Activated B cell treated with CpG ODN at 0.5 μM for 24 hours (primary cell): ENCODE results near the gene CYSTM1. TPM values are rescaled to one million over a fixed set of nuclear protein-coding genes. Genes with fewer than 3 reads are reported as not detected.

Source experiments
- ATAC-seq: fragments of 200-7000 bp; cut with Tn5 transposase; one replicate; pipeline ENCODE4 v1.10.0; 2021; ENCODE audit warnings: low read depth, mild to moderate bottlenecking, moderate library complexity
- CTCF ChIA-PET: fragments of 350-600 bp; sonication (Branson Sonifier 250); formaldehyde crosslinking; loops from one replicate; lab custom pipeline; 2021; ENCODE audit warnings: antibody characterized with exemption; lab: Charles Lee
- POLR2A ChIA-PET: fragments of 350-600 bp; sonication (Branson Sonifier 250); formaldehyde crosslinking; loops from one replicate; lab custom pipeline; 2021; ENCODE audit warnings: antibody characterized with exemption; lab: Charles Lee
- DNase-seq: peaks from one replicate; pipeline ENCODE4 v3.0.0; 2022
- H3K27ac Mint-ChIP-seq: one replicate; pipeline ENCODE4 v1.8.0; 2020; ENCODE audit warnings: mixed read lengths
- H3K27me3 Mint-ChIP-seq: one replicate; pipeline ENCODE4 v1.8.0; 2021; ENCODE audit warnings: mixed read lengths
- H3K36me3 Mint-ChIP-seq: one replicate; pipeline ENCODE4 v1.8.0; 2021; ENCODE audit warnings: low read depth, mixed read lengths
- H3K4me1 Mint-ChIP-seq: one replicate; pipeline ENCODE4 v1.8.0; 2021; ENCODE audit warnings: mixed read lengths
- H3K4me3 Mint-ChIP-seq: one replicate; pipeline ENCODE4 v1.8.0; 2020; ENCODE audit warnings: mild to moderate bottlenecking, mixed read lengths
- H3K9me3 Mint-ChIP-seq: one replicate; pipeline ENCODE4 v1.8.0; 2020; ENCODE audit warnings: mixed read lengths
- intact Hi-C: fragments of 100-400 bp; cut with micrococcal nuclease; formaldehyde crosslinking; loops from one replicate; pipeline ENCODE4 v1.15.1; 2024
- total RNA-seq: library from RNA; stranded (reverse); gene quantifications from 2 replicates; pipeline ENCODE4 v1.2.3, GENCODE V29; 2022
- TF ChIP-seq, protein P1 (sequence below): fragments of 200-600 bp; IDR thresholded peaks from one replicate; pipeline ENCODE4 v1.8.0; 2022; ENCODE audit warnings: antibody characterized with exemption, mild to moderate bottlenecking

Gene CYSTM1
- total RNA-seq, 1 donor from 2014 or later, result 20.1 TPM

DNA sequence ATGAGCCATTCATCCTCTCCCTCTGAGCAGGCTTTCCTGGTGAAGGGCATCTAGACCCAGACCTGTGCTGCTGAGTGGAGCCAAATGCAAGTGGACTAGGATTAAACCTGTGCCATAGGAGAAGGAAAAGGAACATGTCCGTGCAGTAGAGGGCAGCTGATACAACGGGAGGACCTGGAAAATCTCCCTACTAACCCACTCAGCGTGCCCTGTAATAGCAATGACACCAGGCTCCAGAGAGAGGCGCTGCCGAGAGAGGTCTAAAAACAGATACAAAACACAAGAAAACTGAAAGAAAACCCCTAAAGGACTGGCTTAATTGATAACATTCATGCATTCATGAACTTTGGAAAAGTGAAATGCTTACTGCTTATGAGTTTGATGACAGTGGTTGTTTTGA, 67.1 kb downstream of the CYSTM1 start:
- ChIA-PET POLR2A (no interaction called here), CTCF (interaction anchor here (1.0 to 9.4 kb wide), 2 partner anchors 107 to 117 kb away, joined by 3 to 347 read pairs; partner anchors contain the start of gene HBEGF)
- Mint-ChIP-seq H3K4me1 (peaks cover 14% of the 10 kb centered on the region), H3K4me3 (no peak overlapping the region), H3K36me3 (peaks cover 17% of the 10 kb centered on the region), H3K27ac (no peak overlapping the region), H3K9me3 (no peaks in the 10 kb centered on the region), H3K27me3 (no peaks in the 10 kb centered on the region)
- DNase-seq (no peak), ATAC-seq (no peak)
- TF ChIP-seq, protein P1, sequence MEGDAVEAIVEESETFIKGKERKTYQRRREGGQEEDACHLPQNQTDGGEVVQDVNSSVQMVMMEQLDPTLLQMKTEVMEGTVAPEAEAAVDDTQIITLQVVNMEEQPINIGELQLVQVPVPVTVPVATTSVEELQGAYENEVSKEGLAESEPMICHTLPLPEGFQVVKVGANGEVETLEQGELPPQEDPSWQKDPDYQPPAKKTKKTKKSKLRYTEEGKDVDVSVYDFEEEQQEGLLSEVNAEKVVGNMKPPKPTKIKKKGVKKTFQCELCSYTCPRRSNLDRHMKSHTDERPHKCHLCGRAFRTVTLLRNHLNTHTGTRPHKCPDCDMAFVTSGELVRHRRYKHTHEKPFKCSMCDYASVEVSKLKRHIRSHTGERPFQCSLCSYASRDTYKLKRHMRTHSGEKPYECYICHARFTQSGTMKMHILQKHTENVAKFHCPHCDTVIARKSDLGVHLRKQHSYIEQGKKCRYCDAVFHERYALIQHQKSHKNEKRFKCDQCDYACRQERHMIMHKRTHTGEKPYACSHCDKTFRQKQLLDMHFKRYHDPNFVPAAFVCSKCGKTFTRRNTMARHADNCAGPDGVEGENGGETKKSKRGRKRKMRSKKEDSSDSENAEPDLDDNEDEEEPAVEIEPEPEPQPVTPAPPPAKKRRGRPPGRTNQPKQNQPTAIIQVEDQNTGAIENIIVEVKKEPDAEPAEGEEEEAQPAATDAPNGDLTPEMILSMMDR, result no peak
- intact Hi-C loops, result no loop called here

GRCh38 chr5:140242890-140243585, 68.0 kb downstream of the CYSTM1 start:
- TF ChIP-seq, protein P1, result no peak
- no peaks in the 10 kb centered on the region for H3K27me3 Mint-ChIP-seq
- intact Hi-C loops, result no loop called here
- ATAC-seq, result no peak
- peaks cover 17% of the 10 kb centered on the region for H3K36me3 Mint-ChIP-seq
- POLR2A ChIA-PET, result no interaction called here
- CTCF ChIA-PET, result interaction anchor here (1.0 to 9.4 kb wide), 9 partner anchors 10 to 124 kb away, joined by 3 to 347 read pairs (median 6); partner anchors contain the start of genes HBEGF and SLC4A9
- no peak overlapping the region for H3K4me3 Mint-ChIP-seq
- H3K9me3 Mint-ChIP-seq, result no peaks in the 10 kb centered on the region
- H3K27ac Mint-ChIP-seq, result no peak overlapping the region
- peaks cover 14% of the 10 kb centered on the region for H3K4me1 Mint-ChIP-seq
- DNase-seq, result no peak

DNA sequence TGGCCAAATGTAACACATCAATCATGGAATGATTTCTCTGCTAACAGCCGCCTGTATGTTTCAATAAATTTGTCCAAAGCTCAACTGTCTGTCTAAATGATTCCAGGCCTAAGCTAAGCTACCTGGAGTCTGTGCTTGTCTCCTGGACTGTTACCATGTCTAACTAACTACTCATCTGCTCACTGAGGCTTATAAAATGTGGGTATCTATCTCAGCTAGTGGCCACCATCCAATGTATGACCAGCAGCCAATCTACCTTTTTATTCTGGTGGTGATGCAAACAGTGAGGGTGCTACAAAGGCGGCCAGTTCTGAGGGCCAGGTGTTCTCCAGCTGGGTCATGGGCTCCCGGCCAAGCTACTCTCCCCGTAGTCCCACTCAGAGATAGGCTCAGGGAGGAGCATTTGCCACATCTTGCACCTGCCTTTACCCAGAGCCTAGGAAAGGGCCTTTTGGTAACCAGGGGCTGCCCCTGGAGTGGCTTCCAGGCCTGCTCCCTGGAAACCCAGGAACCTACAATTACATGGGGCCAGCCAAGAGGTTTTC, 68.8 kb downstream of the CYSTM1 start:
- Mint-ChIP-seq H3K27ac (no peak overlapping the region), H3K27me3 (no peaks in the 10 kb centered on the region), H3K4me3 (no peak overlapping the region), H3K36me3 (peaks cover 17% of the 10 kb centered on the region), H3K4me1 (peaks cover 14% of the 10 kb centered on the region), H3K9me3 (no peaks in the 10 kb centered on the region)
- DNase-seq (no peak), ATAC-seq (no peak)
- POLR2A ChIA-PET, result interaction anchor here (0.6 to 1.2 kb wide), 3 partner anchors 16 to 108 kb away, joined by 3 to 8 read pairs (median 5); no protein-coding TSS in a partner anchor
- CTCF ChIA-PET, result interaction anchor here (1.1 to 9.4 kb wide), 17 partner anchors 8 to 476 kb away, joined by 3 to 347 read pairs (median 4); partner anchors contain the start of genes CYSTM1, HBEGF, PFDN1 and SLC4A9
- intact Hi-C loops, result loop anchor here (1.0 to 2.0 kb wide), 5 partner anchors 103 to 477 kb away; partner anchors contain the start of genes HBEGF and TMCO6
- TF ChIP-seq, protein P1, result no peak

DNA sequence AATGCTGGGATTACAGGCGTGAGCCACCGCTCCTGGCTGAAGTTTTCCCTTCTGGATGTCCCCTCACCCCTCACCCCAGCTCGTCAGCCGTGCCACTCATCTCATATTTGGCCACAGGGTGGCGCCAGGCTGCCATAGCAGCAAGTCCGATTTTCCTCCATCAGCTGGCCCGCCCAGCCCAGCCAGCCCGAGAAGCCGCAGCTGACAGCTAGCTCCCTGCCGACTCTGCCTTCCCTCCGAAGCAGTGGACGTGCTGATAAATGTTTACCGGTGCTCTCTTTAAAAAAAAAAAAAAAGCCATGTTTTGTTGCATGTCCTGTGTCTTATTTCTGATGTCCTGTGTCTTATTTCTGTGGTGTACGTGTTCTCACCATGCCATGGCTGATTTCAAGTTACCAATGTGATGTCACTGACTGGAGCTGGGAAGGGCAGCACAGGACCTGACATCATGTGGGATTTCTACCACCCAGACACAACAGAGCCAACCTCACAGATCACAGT, 69.6 kb downstream of the CYSTM1 start:
- no peaks in the 10 kb centered on the region for H3K9me3 Mint-ChIP-seq
- no peaks in the 10 kb centered on the region for H3K27me3 Mint-ChIP-seq
- H3K4me3 Mint-ChIP-seq, result no peak overlapping the region
- ChIA-PET POLR2A (interaction anchor here (0.6 to 1.2 kb wide), 2 partner anchors 60 to 107 kb away, joined by 3 to 5 read pairs; no protein-coding TSS in a partner anchor), CTCF (interaction anchor here (0.6 to 9.4 kb wide), 21 partner anchors 8 to 476 kb away, joined by 3 to 347 read pairs (median 4); partner anchors contain the start of genes CYSTM1, HBEGF, PFDN1 and SLC4A9)
- ATAC-seq, result peak; percentile 74
- intact Hi-C loops, result loop anchor here (1.0 to 5.0 kb wide), 6 partner anchors 38 to 476 kb away; partner anchors contain the start of genes HBEGF and TMCO6
- DNase-seq, result peak; percentile 60
- peaks cover 21% of the 10 kb centered on the region for H3K36me3 Mint-ChIP-seq
- peaks cover 19% of the 10 kb centered on the region for H3K4me1 Mint-ChIP-seq
- TF ChIP-seq, protein P1, result peak; percentile 75
- no peak overlapping the region for H3K27ac Mint-ChIP-seq
